Measurements from ENCODE around the gene GPR87. TPM values are rescaled to one million over a fixed set of nuclear protein-coding genes. Genes with fewer than 3 reads are reported as not detected.

Gene GPR87
- total RNA-seq, 1 experiment from 2014 or later, result not detected

- intact Hi-C loops (cut with micrococcal nuclease; ENCODE audit: unreplicated experiment), result no loop called here
- Histone ChIP-seq H3K9me3 (ENCODE audit: low read depth, low read length, poor library complexity, severe bottlenecking) (no peaks in the 10 kb centered on the region), H3K27ac (ENCODE audit: low read depth, low read length, poor library complexity, severe bottlenecking) (no peak overlapping the region), H3K4me3 (ENCODE audit: low read depth, low read length, poor library complexity, severe bottlenecking) (no peak overlapping the region), H3K4me1 (ENCODE audit: insufficient read depth, low read length, poor library complexity, severe bottlenecking) (no peaks in the 10 kb centered on the region), H3K27me3 (replicated peaks; ENCODE audit: insufficient read depth, low read depth, low read length, poor library complexity) (no peaks in the 10 kb centered on the region), H3K36me3 (ENCODE audit: insufficient read depth, low read length, poor library complexity, severe bottlenecking) (no peaks in the 10 kb centered on the region)
- ChIA-PET POLR2A (ENCODE audit: low non-redundant PET) (no interaction called here), CTCF (no interaction called here)
- BruUV-seq (replicated peaks), result no TSS peak
- no peak for DNase-seq (ENCODE audit: low spot score)
- TF ChIP-seq EZH2 (IDR thresholded peaks at IDR 0.05; ENCODE audit: borderline replicate concordance, low read depth, low read length, poor library complexity, severe bottlenecking) (no peak), CTCF (conservative IDR thresholded peaks at IDR 0.05; ENCODE audit: low read depth, low read length) (no peak)
Measured at GRCh38 chr3:151296226-151296625, 20.4 kb downstream of the GPR87 start.

GRCh38 chr3:151293127-151293526, 23.5 kb downstream of the GPR87 start:
- Histone ChIP-seq H3K27me3 (replicated peaks; ENCODE audit: insufficient read depth, low read depth, low read length, poor library complexity) (no peaks in the 10 kb centered on the region), H3K4me3 (ENCODE audit: low read depth, low read length, poor library complexity, severe bottlenecking) (no peak overlapping the region), H3K9me3 (ENCODE audit: low read depth, low read length, poor library complexity, severe bottlenecking) (no peaks in the 10 kb centered on the region), H3K4me1 (ENCODE audit: insufficient read depth, low read length, poor library complexity, severe bottlenecking) (no peaks in the 10 kb centered on the region), H3K36me3 (ENCODE audit: insufficient read depth, low read length, poor library complexity, severe bottlenecking) (no peaks in the 10 kb centered on the region), H3K27ac (ENCODE audit: low read depth, low read length, poor library complexity, severe bottlenecking) (no peak overlapping the region)
- no TSS peak for BruUV-seq (replicated peaks)
- ChIA-PET POLR2A (ENCODE audit: low non-redundant PET) (no interaction called here), CTCF (no interaction called here)
- DNase-seq (ENCODE audit: low spot score), result no peak
- intact Hi-C loops (cut with micrococcal nuclease; ENCODE audit: unreplicated experiment), result no loop called here
- TF ChIP-seq CTCF (conservative IDR thresholded peaks at IDR 0.05; ENCODE audit: low read depth, low read length), result no peak
- no peak for TF ChIP-seq EZH2 (IDR thresholded peaks at IDR 0.05; ENCODE audit: borderline replicate concordance, low read depth, low read length, poor library complexity, severe bottlenecking)

GRCh38 chr3:151290673-151291072, 25.9 kb downstream of the GPR87 start:
- POLR2A ChIA-PET (ENCODE audit: low non-redundant PET), result no interaction called here
- Histone ChIP-seq H3K27me3 (replicated peaks; ENCODE audit: insufficient read depth, low read depth, low read length, poor library complexity) (no peaks in the 10 kb centered on the region), H3K36me3 (ENCODE audit: insufficient read depth, low read length, poor library complexity, severe bottlenecking) (no peaks in the 10 kb centered on the region), H3K4me3 (ENCODE audit: low read depth, low read length, poor library complexity, severe bottlenecking) (no peak overlapping the region), H3K9me3 (ENCODE audit: low read depth, low read length, poor library complexity, severe bottlenecking) (no peaks in the 10 kb centered on the region), H3K4me1 (ENCODE audit: insufficient read depth, low read length, poor library complexity, severe bottlenecking) (no peaks in the 10 kb centered on the region), H3K27ac (ENCODE audit: low read depth, low read length, poor library complexity, severe bottlenecking) (no peak overlapping the region)
- peak; percentile 69 for TF ChIP-seq CTCF (conservative IDR thresholded peaks at IDR 0.05; ENCODE audit: low read depth, low read length)
- TF ChIP-seq EZH2 (IDR thresholded peaks at IDR 0.05; ENCODE audit: borderline replicate concordance, low read depth, low read length, poor library complexity, severe bottlenecking), result no peak
- intact Hi-C loops (cut with micrococcal nuclease; ENCODE audit: unreplicated experiment), result loop anchor here (1.0 to 2.0 kb wide), 2 partner anchors 549 to 626 kb away; no protein-coding TSS in a partner anchor
- no TSS peak for BruUV-seq (replicated peaks)
- DNase-seq (ENCODE audit: low spot score), result peak; percentile 69
- CTCF ChIA-PET, result no interaction called here
